Epidermal melanocyte (primary cell): ENCODE results near the gene IQSEC1.

ENCODE experiments used
- DNase-seq: peaks from one replicate; pipeline ENCODE4 v3.0.0; 2011; ENCODE audit warnings: low spot score; ENCODE audit not compliant: insufficient read length

IQSEC1 gene

GRCh38 chr3:13068269-13069010, 4.8 kb downstream of the IQSEC1 start:
- DNase-seq, result no peak

GRCh38 chr3:13067778-13068177, 5.5 kb downstream of the IQSEC1 start:
- DNase-seq, result no peak

DNA sequence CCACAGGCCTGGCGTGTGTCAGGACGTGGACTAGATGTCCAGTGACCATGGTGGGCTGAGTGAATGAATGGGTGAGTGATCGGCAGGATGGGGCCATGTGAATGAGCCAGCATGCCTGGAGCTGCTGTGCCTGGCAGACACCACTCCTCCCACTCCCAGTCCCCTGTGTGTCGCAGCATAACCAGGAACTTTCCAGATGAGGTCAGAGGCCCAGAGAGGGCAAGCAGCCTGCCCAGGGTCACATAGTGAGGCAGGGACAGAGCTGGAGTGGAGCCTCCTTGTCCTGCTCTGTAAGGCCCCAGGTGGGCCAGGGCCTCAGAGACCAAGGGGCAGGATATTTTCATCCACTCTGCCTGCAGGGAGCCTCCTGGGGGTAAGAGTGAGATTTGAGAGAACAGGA, 6.4 kb downstream of the IQSEC1 start:
- DNase-seq, result no peak

GRCh38 chr3:13066236-13066635, 7.0 kb downstream of the IQSEC1 start:
- no peak for DNase-seq

DNA sequence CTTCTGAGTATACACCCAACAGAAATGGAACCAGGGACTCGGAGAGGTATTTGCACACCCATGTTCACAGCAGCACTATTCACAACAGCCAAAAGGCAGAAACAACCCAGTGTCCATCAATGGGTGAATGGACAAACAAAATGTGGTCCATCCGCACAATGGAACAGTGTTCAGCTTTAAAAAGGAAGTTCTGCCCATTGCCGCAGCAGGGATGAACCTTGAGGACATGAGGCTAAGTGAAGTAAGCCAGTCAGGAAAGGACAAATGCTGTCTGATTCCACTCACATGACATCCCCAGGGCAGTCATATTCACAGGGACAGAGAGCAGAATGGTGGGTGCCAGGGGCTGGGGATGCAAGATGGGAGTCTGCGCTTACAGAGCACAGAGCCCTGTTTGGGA, 7.5 kb downstream of the IQSEC1 start:
- no peak for DNase-seq

- DNase-seq, result no peak
Measured at GRCh38 chr3:13064964-13065363, 8.3 kb downstream of the IQSEC1 start.

- no peak for DNase-seq
Measured at GRCh38 chr3:13064159-13064868, 8.9 kb downstream of the IQSEC1 start.

GRCh38 chr3:13063225-13063624, 10.0 kb downstream of the IQSEC1 start:
- DNase-seq, result no peak

DNA sequence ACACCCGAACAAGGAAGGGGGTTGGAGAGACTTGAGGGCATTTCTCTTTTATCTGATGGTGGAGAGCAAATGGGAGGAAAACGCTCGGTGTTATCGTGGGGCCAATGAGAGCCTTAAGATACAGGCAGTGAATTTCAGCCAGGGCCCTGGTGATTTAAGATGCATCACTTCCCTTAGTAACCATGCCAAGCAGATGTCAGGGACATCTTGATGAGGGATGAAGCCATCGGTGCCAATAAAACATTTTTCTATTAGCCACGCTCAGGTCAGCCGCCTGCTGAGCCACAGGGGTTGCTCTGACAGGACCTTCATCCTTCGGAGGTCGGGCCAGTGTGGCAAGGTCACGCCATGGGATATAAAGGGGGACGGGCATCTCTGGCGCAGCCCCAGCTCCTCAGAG, 10.6 kb downstream of the IQSEC1 start:
- DNase-seq, result no peak

- DNase-seq, result no peak
Measured at GRCh38 chr3:13060341-13060910, 12.8 kb downstream of the IQSEC1 start.

DNA sequence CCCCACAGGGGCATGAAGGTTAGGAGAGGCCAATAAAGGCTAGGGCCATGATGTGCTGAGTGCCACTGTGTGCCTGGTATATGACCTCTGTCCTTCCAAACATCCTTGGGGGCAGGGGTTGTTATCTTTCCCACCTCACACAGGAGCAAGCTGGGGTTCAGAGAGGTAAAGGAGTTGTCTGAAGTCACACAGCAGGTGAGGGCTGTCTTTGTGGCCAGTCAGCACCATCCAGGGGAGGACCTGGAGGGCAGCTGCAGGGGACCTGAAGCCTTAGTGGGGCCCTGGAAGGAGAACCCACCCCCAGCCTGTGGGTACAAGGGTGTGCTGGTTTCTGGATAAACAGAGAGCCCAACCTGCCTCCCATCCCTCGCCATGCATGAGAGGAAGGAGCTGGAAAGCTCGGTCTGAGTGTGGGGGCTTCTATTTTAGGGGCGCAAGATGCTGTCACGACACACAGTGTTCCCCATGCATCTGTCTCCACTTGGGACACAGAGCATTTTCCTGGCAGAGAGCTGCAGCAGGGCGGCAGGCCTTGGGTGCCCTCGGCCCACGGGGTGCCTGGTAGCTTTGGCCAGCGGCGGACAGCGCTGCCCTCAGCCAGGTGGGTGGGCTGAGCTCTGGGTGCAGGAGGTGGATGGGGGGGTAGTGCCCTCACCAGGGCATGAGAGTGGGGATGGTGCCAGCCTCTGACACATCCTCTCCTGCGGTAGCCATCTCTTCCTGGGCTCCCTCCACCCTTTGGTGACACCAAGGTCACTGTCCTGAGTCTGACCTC, 14.7 kb downstream of the IQSEC1 start:
- no peak for DNase-seq

DNA sequence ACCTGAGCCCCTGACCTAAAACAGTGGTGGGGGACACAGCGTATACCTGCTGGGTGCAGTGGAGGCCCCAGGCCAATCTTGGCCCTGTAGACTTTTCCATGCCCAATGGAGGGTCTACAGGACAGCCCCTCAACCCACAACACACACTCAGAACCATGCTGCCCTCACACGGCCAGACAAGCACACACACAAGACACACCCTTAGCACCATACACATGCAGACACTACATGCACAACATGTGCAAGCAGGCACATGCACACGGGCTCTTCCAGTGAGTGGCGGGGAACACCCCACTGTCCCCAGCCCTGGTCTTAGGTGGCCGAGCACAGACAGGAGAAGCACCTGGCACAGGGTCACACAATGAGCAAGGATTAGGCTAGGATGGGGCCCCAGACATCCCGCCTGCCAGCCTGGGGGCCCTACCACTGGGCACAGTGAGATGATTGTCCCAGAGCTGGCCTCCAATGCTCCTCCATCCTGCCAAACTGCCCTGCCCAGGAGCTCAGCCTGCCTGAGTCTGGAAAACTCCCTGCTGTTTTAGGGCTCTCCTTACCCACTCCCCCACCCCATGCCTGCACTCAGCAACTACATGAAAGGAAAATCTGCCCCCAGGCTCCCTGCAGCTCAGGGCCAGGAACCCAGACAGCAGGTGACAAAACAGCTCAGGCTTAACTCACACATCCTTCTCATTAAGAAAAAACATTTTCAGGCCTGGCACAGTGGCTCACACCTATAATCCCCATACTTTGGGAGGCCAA, 15.8 kb downstream of the IQSEC1 start:
- DNase-seq, result no peak

GRCh38 chr3:13055634-13056033, 17.6 kb downstream of the IQSEC1 start:
- no peak for DNase-seq

DNA sequence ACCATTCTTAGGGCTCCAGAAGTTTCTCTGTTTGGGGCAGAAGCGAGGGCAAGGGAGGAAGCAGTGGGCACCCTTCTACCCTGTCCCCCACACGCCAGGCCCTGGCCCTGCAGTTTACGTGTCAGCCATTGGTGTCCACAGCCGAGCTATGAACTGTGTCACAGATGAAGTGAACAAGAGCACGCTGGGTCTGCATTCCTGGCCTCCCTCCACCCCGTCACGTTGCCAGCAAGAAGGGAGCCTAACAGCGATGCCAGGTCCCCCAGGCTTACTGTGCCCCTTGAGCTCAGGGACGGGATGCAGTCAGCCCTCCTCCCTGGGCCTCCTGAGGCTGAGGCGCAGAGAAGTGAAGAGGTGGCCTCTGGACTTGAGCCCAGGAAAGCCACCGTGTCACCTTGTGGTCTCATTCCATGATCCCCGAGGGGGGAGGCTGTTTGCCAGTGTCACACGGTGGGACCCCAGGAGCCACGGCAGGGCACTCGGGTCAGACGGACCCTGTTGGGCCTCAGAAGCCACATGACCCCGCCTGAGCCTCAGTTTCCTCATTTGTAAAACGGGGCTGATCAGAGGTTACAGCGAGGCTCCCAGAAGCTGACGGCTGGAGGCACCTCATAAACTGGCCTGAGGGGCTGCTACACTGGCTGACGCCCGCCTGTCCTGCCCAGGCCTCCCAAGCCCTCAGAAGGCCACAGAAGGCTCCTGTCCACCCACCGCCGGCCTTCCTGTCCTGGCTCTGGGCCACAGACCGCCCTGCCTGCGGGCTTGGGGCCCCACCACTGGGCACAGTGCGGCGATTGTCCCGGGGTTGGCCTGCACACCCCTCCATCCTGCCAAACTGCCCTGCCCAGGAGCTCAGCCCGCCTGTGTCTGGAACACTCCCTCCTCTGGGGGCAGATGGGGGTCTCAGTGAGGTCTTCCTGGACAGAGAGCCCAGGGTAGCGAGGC, 18.6 kb downstream of the IQSEC1 start:
- DNase-seq, result no peak

DNA sequence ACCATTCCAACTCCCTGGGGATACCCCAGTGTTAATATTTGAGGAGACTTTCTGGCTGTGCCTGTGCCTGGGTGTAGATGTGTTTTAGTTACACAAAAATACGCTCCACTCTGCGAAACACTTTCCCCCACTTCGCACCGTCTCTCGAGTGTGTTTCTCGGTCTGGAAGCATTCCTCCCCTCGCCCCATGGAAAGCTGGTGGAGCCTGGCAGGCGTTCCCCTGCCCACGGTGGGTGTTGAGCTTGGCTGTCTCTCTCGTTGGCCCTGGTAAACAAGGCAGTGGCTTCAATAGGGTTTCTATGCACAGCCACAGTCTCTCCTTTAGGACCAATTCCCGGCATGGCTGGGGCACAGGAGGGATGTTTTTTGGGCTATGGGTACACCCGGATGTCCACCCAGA, 19.3 kb downstream of the IQSEC1 start:
- no peak for DNase-seq

DNA sequence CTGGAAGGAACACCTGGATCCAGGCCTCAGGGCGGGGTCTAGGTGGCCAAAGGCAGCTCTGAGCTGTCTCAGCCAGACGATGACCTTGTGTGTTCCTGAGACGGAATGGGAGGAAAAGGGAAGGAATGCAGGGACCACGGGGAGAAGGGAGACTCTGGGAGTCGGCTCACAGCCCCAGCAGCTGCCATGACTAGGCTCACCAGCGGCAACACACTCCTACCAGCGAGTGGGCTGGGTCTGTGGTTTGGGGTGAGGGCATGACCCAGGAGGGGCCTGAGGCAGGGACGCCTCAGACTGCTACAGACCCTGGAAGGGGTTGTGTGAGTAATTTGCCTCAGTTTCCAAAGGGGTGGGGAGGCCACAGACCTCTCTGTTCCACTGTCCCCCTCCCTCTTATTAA, 19.8 kb downstream of the IQSEC1 start:
- no peak for DNase-seq

- no peak for DNase-seq
Measured at GRCh38 chr3:13052191-13052820, 20.9 kb downstream of the IQSEC1 start.

- DNase-seq, result no peak
Measured at GRCh38 chr3:13051581-13051980, 21.6 kb downstream of the IQSEC1 start.

DNA sequence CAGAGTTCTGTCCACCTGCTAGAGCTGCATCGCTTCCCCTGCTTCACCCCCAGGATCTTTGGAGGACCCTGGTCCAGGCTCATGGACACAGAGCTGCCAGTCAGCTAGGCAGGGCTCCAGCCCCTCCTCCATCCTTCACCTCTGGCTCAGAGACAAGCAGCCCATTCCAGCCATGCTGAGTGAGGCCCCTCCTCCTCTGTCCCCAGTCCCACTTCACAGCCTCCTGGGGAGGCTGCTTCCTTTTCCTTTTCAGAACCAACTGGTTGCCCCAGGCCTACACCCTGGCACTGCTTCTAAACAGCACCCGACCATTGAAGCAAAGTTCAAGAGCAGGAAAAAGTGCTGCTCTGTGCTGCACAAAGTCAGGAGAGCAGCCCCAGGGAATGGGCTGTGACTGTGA, 22.2 kb downstream of the IQSEC1 start:
- no peak for DNase-seq

DNA sequence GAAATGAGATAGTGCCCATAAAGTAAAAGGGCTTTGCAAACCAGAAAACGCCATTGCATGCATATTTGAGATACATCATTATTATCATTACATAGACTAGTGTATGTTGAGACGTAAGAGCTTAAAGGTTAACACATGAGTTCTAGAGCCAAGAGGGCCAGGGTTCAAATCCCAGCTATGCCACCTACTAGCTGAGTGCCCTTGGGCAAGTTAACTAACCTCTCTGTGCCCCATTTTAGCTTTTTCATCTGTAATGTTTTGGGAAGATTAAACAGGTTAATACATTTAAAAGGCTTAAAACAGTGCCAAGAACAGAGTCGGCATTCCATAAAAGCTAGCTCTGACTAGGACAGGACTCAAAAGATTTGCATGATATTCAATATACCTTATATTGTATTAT, 22.8 kb downstream of the IQSEC1 start:
- DNase-seq, result no peak
